IMR-90 (cell line): ENCODE results near the gene IFT81.

ENCODE experiments used
- CEBPB ChIP-seq: IDR thresholded peaks from 2 replicates; pipeline ENCODE4 v1.6.1; 2012; ENCODE audit warnings: low read depth, low read length, improper control_type of control experiment
- MAFK ChIP-seq: IDR thresholded peaks from 2 replicates; pipeline ENCODE4 v1.6.1; 2012; ENCODE audit warnings: low read depth, low read length, improper control_type of control experiment
- NFE2L2 ChIP-seq: fragments of 150-350 bp; IDR thresholded peaks from 2 replicates; pipeline ENCODE4 v1.6.1; 2016; ENCODE audit warnings: low read depth, mild to moderate bottlenecking, low read length
- POLR2A ChIP-seq: IDR thresholded peaks from 2 replicates; pipeline ENCODE4 v1.6.1; 2012; ENCODE audit warnings: mild to moderate bottlenecking, low read depth, low read length
- RAD21 ChIP-seq: IDR thresholded peaks from 2 replicates; pipeline ENCODE4 v1.6.1; 2012; ENCODE audit warnings: low read length, improper control_type of control experiment
- RCOR1 ChIP-seq: IDR thresholded peaks from 2 replicates; pipeline ENCODE4 v1.6.1; 2012; ENCODE audit warnings: mild to moderate bottlenecking, low read length, improper control_type of control experiment; ENCODE audit not compliant: insufficient replicate concordance
- RFX5 ChIP-seq: IDR thresholded peaks from 2 replicates; pipeline ENCODE4 v1.8.0; 2012; ENCODE audit warnings: low read depth, mild to moderate bottlenecking, low read length, moderate library complexity
- TF ChIP-seq, protein P1 (sequence below): conservative IDR thresholded peaks from 2 replicates; pipeline ENCODE4 v1.5.1; 2012; ENCODE audit warnings: mild to moderate bottlenecking, low read depth, low read length, improper control_type of control experiment
- TF ChIP-seq, protein P2 (sequence below): fragments of 150-350 bp; IDR thresholded peaks from 2 replicates; pipeline ENCODE4 v1.6.1; 2017; ENCODE audit warnings: mild to moderate bottlenecking, antibody characterized with exemption, low read length, low read depth

DNA sequence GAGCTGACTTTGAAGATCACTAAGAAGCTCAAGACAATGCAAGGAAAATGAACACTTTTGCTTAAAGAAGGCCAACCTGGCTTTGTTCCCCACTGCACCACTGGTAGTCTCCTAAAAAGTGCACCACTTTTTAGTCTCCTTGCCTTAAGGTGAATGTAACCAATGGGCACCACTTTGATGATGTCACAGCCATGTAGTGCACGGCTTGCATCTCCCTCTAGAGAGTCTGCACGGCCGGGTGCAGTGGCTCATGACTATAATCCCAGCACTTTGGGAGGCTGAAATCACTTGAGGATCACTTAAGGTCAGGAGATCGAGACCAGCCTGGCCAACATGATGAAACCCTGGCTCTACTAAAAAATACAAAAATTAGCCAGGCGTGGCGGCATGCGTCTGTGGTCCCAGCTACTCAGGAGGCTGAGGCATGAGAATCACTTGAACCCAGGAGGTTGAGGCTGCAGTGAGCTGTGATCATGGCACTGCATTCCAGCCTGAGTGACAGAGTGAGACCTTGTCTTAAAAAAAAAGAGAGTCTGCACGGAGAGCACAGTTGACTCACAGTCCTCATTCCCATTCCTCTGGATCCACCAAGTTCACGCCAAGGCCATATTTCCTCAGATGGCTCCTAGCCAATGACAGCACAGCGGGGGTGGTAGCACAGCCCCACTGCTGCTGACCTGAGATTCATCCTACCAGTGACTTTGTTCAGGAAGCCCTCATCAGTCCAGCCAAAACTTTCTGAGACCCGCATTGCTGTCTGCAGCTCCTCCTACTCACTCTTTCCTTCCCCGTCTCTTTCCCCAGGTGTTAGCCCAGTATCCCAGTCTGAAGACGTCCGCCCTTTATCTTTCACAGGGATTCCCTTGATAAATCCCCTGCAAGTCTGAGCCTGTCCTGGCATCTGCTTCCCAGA, 16.5 kb upstream of the IFT81 start:
- TF ChIP-seq, protein P1, sequence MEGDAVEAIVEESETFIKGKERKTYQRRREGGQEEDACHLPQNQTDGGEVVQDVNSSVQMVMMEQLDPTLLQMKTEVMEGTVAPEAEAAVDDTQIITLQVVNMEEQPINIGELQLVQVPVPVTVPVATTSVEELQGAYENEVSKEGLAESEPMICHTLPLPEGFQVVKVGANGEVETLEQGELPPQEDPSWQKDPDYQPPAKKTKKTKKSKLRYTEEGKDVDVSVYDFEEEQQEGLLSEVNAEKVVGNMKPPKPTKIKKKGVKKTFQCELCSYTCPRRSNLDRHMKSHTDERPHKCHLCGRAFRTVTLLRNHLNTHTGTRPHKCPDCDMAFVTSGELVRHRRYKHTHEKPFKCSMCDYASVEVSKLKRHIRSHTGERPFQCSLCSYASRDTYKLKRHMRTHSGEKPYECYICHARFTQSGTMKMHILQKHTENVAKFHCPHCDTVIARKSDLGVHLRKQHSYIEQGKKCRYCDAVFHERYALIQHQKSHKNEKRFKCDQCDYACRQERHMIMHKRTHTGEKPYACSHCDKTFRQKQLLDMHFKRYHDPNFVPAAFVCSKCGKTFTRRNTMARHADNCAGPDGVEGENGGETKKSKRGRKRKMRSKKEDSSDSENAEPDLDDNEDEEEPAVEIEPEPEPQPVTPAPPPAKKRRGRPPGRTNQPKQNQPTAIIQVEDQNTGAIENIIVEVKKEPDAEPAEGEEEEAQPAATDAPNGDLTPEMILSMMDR, result no peak
- TF ChIP-seq, protein P2, sequence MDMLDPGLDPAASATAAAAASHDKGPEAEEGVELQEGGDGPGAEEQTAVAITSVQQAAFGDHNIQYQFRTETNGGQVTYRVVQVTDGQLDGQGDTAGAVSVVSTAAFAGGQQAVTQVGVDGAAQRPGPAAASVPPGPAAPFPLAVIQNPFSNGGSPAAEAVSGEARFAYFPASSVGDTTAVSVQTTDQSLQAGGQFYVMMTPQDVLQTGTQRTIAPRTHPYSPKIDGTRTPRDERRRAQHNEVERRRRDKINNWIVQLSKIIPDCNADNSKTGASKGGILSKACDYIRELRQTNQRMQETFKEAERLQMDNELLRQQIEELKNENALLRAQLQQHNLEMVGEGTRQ, result no peak
- TF ChIP-seq RCOR1 (no peak), MAFK (no peak), POLR2A (no peak), RAD21 (peak; percentile 11; the same call in 1 of the 2 replicates), NFE2L2 (no peak), CEBPB (peak; percentile 54), RFX5 (no peak)
